GM23248 (cell line): ENCODE measurements around the gene GCNT3. TPM values are rescaled to one million over a fixed set of nuclear protein-coding genes. Genes with fewer than 3 reads are reported as not detected.

Experiments used
- DNase-seq: peaks from one replicate; pipeline ENCODE4 v3.0.0-alpha.2; 2015
- H2AFZ ChIP-seq: fragments of 200-600 bp; sonication (generic); 2 replicates; pipeline ENCODE4 v1.6.1; 2016; ENCODE audit warnings: antibody characterized with exemption
- H3F3A ChIP-seq: fragments of 200-600 bp; sonication (generic); 2 replicates; pipeline ENCODE4 v1.6.1; 2016; ENCODE audit warnings: mild to moderate bottlenecking, antibody characterized with exemption, mixed run types; ENCODE audit not compliant: insufficient read depth
- H3K27ac ChIP-seq: fragments of 200-600 bp; sonication (generic); 2 replicates; pipeline ENCODE4 v1.5.1; 2016; ENCODE audit warnings: mild to moderate bottlenecking
- H3K27me3 ChIP-seq: fragments of 200-600 bp; sonication (generic); replicated peaks from 2 replicates; pipeline ENCODE4 v1.6.1; 2016; ENCODE audit warnings: mild to moderate bottlenecking; ENCODE audit not compliant: insufficient read depth
- H3K36me3 ChIP-seq: fragments of 200-600 bp; sonication (generic); 2 replicates; pipeline ENCODE4 v1.6.1; 2016; ENCODE audit warnings: low read depth, mild to moderate bottlenecking
- H3K4me1 ChIP-seq: fragments of 200-600 bp; sonication (generic); 2 replicates; pipeline ENCODE4 v1.6.1; 2016; ENCODE audit warnings: mild to moderate bottlenecking; ENCODE audit not compliant: insufficient read depth
- H3K4me2 ChIP-seq: fragments of 200-600 bp; sonication (generic); one replicate; pipeline ENCODE4 v1.6.1; 2016; ENCODE audit warnings: mild to moderate bottlenecking; ENCODE audit not compliant: unreplicated experiment
- H3K4me3 ChIP-seq: fragments of 200-600 bp; sonication (generic); 2 replicates; pipeline ENCODE4 v1.5.1; 2016; ENCODE audit warnings: mild to moderate bottlenecking
- H3K79me2 ChIP-seq: fragments of 200-600 bp; sonication (generic); 2 replicates; pipeline ENCODE4 v1.6.1; 2016; ENCODE audit warnings: mild to moderate bottlenecking; ENCODE audit not compliant: insufficient read depth
- H3K9ac ChIP-seq: fragments of 200-600 bp; sonication (generic); 2 replicates; pipeline ENCODE4 v1.6.1; 2016; ENCODE audit warnings: mild to moderate bottlenecking
- H3K9me2 ChIP-seq: fragments of 200-600 bp; sonication (generic); 2 replicates; pipeline ENCODE4 v1.6.1; 2016; ENCODE audit warnings: mixed run types, mild to moderate bottlenecking, moderate library complexity; ENCODE audit not compliant: insufficient read depth
- H3K9me3 ChIP-seq: fragments of 200-600 bp; sonication (generic); one replicate; pipeline ENCODE4 v1.6.1; 2017; ENCODE audit warnings: low read depth
- H4K20me1 ChIP-seq: fragments of 200-600 bp; sonication (generic); 2 replicates; pipeline ENCODE4 v1.6.0; 2016; ENCODE audit not compliant: insufficient read depth
- EZH2 ChIP-seq: fragments of 200-600 bp; sonication (generic); IDR thresholded peaks from 2 replicates; pipeline ENCODE4 v1.6.1; 2018; ENCODE audit warnings: antibody characterized with exemption, mild to moderate bottlenecking; ENCODE audit not compliant: insufficient read depth, poor library complexity, severe bottlenecking
- EZH2phosphoT487 ChIP-seq: fragments of 200-600 bp; sonication (generic); IDR thresholded peaks from 2 replicates; pipeline ENCODE4 v1.6.1; 2018; ENCODE audit warnings: antibody characterized with exemption, moderate library complexity, mild to moderate bottlenecking, low read depth; ENCODE audit not compliant: insufficient read depth
- WGBS, 2 experiments: methylation state at CpG; one replicate each; pipeline ENCODE4 v1.1.6; 2015 to 2017; ENCODE audit warnings: low lambda C conversion rate in 2 of 2, low coverage in 1 of 2; ENCODE audit errors: missing lambda C conversion rate in 2 of 2; 5-methylcytosine and 5-hydroxymethylcytosine counted together
- in situ Hi-C: fragments of 300-500 bp; cut with MboI; formaldehyde crosslinking; loops from 2 replicates; pipeline ENCODE4 v1.15.0; 2020
- polyA plus RNA-seq: library from polyadenylated mRNA; unstranded; fragments of >200 nt; fragmentation: Nextera tagmentation; extraction: Ambion mirVana; gene quantifications from 2 replicates; pipeline ENCODE4 v1.2.1, GENCODE V29; 2016
- total RNA-seq: library from RNA; depleted of rRNA; stranded (reverse); fragments of >200 nt; shearing (Covaris generic); gene quantifications from 2 replicates; pipeline ENCODE4 v1.2.3, GENCODE V29; 2014

GCNT3 gene
- total and polyA plus RNA-seq, 2 experiments from 2014 or later, result not detected

- in situ Hi-C loops, result no loop called here
- Histone ChIP-seq H3F3A (no peaks in the 10 kb centered on the region), H2AFZ (no peak overlapping the region), H3K36me3 (no peaks in the 10 kb centered on the region), H3K4me2 (no peak overlapping the region), H3K27ac (no peak overlapping the region), H3K9ac (no peak overlapping the region), H3K4me1 (no peaks in the 10 kb centered on the region), H3K27me3 (0 out of 2 replicates have a peak, but pooled peaks cover 4% of the 10 kb centered on the region), H4K20me1 (no peaks in the 10 kb centered on the region), H3K4me3 (no peak overlapping the region), H3K79me2 (no peaks in the 10 kb centered on the region), H3K9me3 (no peaks in the 10 kb centered on the region), H3K9me2 (no peaks in the 10 kb centered on the region)
- no peak for DNase-seq
- TF ChIP-seq EZH2phosphoT487 (no peak), EZH2 (no peak)
- WGBS, 2 experiments, result 55 to 59% methylated on average over 3 of the region's 3 CpGs
Measured at GRCh38 chr15:59587085-59587826, 24.3 kb upstream of the GCNT3 start.

- H3K4me1 ChIP-seq, result peaks cover 11% of the 10 kb centered on the region
- no peaks in the 10 kb centered on the region for H4K20me1 ChIP-seq
- in situ Hi-C loops, result no loop called here
- TF ChIP-seq EZH2 (no peak), EZH2phosphoT487 (no peak)
- no peak overlapping the region for H3K4me3 ChIP-seq
- no peaks in the 10 kb centered on the region for H3K36me3 ChIP-seq
- WGBS, 2 experiments, result 72 to 75% methylated on average over 7 of the region's 7 CpGs
- H3K79me2 ChIP-seq, result no peaks in the 10 kb centered on the region
- H3K27me3 ChIP-seq, result 0 out of 2 replicates have a peak, but pooled peaks cover 4% of the 10 kb centered on the region
- no peak overlapping the region for H3K9ac ChIP-seq
- peaks cover 13% of the 10 kb centered on the region for H3F3A ChIP-seq
- no peak overlapping the region for H2AFZ ChIP-seq
- H3K9me3 ChIP-seq, result no peaks in the 10 kb centered on the region
- no peaks in the 10 kb centered on the region for H3K9me2 ChIP-seq
- H3K4me2 ChIP-seq, result no peak overlapping the region
- no peak for DNase-seq
- no peak overlapping the region for H3K27ac ChIP-seq
Measured at GRCh38 chr15:59590027-59590426, 21.6 kb upstream of the GCNT3 start.

- DNase-seq, result no peak
- Histone ChIP-seq H3K79me2 (no peaks in the 10 kb centered on the region), H3K9me3 (no peaks in the 10 kb centered on the region), H3K27ac (no peak overlapping the region), H3K9ac (no peak overlapping the region), H3K4me1 (peaks cover 15% of the 10 kb centered on the region), H3K9me2 (no peaks in the 10 kb centered on the region), H4K20me1 (no peaks in the 10 kb centered on the region), H3F3A (peaks cover 20% of the 10 kb centered on the region), H3K36me3 (no peaks in the 10 kb centered on the region), H2AFZ (no peak overlapping the region), H3K4me3 (no peak overlapping the region), H3K27me3 (0 out of 2 replicates have a peak, but pooled peaks cover 4% of the 10 kb centered on the region), H3K4me2 (no peak overlapping the region)
- TF ChIP-seq EZH2 (no peak), EZH2phosphoT487 (no peak)
- 9 to 14% methylated on average over 2 of the region's 2 CpGs for WGBS, 2 experiments
- in situ Hi-C loops, result no loop called here
Measured at GRCh38 chr15:59591356-59591755, 20.2 kb upstream of the GCNT3 start.

GRCh38 chr15:59594493-59594942, 17.1 kb upstream of the GCNT3 start:
- Histone ChIP-seq H3K4me3 (0 out of 2 replicates have a peak overlapping the region, but pooled peaks have one; percentile 9), H3K79me2 (no peaks in the 10 kb centered on the region), H3K9ac (peak overlapping the region; percentile 64), H4K20me1 (no peaks in the 10 kb centered on the region), H3K27ac (peak overlapping the region; percentile 91), H3K4me2 (peak overlapping the region; percentile 8), H3K27me3 (no peaks in the 10 kb centered on the region; the same call in 1 of the 2 replicates), H3F3A (peaks cover 20% of the 10 kb centered on the region), H3K9me3 (no peaks in the 10 kb centered on the region), H2AFZ (peak overlapping the region; percentile 74), H3K9me2 (no peaks in the 10 kb centered on the region), H3K36me3 (no peaks in the 10 kb centered on the region), H3K4me1 (peaks cover 15% of the 10 kb centered on the region)
- DNase-seq, result peak; percentile 91
- in situ Hi-C loops, result no loop called here
- TF ChIP-seq EZH2, result no peak
- no peak for TF ChIP-seq EZH2phosphoT487
- 39 to 43% methylated on average over 3 of the region's 3 CpGs for WGBS, 2 experiments
